Transverse colon (tissue), 4 donors: ENCODE data around the gene ADIPOR1. TPM values are rescaled to one million over a fixed set of nuclear protein-coding genes. Genes with fewer than 3 reads are reported as not detected.
"Not testable (repeated sequence)": the region's sequence is repeated elsewhere in the genome, so short reads cannot be mapped to it uniquely, and the experiment has no call there.

ENCODE experiments used
- DNase-seq: peaks from one replicate; pipeline ENCODE4 v3.0.0-alpha.2; 2019
- H3K27ac ChIP-seq, 4 donors: fragments of 200-600 bp; sonication (generic); 2 replicates each; pipeline ENCODE4 v1.5.1; 2016 to 2018; ENCODE audit warnings: inconsistent platforms in 4 of 4
- H3K27me3 ChIP-seq: fragments of 200-600 bp; sonication (generic); 2 replicates; pipeline ENCODE4 v1.5.1; 2017; ENCODE audit warnings: inconsistent platforms
- H3K36me3 ChIP-seq, 4 donors: fragments of 200-600 bp; sonication (generic); 2 replicates each; pipeline ENCODE4 v1.5.1; 2017 to 2019; ENCODE audit warnings: inconsistent platforms in 4 of 4
- H3K4me1 ChIP-seq, 4 donors: fragments of 200-600 bp; sonication (generic); 2 replicates each; pipeline ENCODE4 v1.5.1; 2017 to 2020; ENCODE audit warnings: inconsistent platforms in 4 of 4
- H3K4me3 ChIP-seq, 4 donors: fragments of 200-600 bp; sonication (generic); 1 replicate in 1 of 4; 2 replicates in 3 of 4; pipeline versions ENCODE4 v1.5.1 to v1.6.1; 2017 to 2019; ENCODE audit warnings: inconsistent platforms in 4 of 4
- H3K9me3 ChIP-seq, 2 donors: fragments of 200-600 bp; sonication (generic); 2 replicates each; pipeline ENCODE4 v1.5.1; 2017 to 2019; ENCODE audit warnings: inconsistent platforms in 2 of 2
- EP300 ChIP-seq: sonication (generic); formaldehyde crosslinking; IDR thresholded peaks from one replicate; pipeline ENCODE4 v1.6.1; 2017; ENCODE audit warnings: antibody characterized with exemption, low read depth
- POLR2A ChIP-seq: fragments of 450-650 bp; IDR thresholded peaks from one replicate; pipeline ENCODE4 v1.6.1; 2016; ENCODE audit warnings: antibody characterized with exemption, mild to moderate bottlenecking, moderate library complexity
- POLR2AphosphoS5 ChIP-seq, 3 donors: sonication (generic); formaldehyde crosslinking; IDR thresholded peaks; one replicate each; pipeline ENCODE4 v1.6.1; 2016; ENCODE audit warnings: antibody characterized with exemption in 3 of 3
- WGBS, 2 donors: methylation state at CpG; one replicate each; pipeline ENCODE4 v1.1.5; 2018; ENCODE audit warnings: low coverage in 1 of 2; 5-methylcytosine and 5-hydroxymethylcytosine counted together
- in situ Hi-C, 4 donors: fragments of 200-750 bp; cut with MboI; loops; one replicate each; pipeline versions ENCODE4 v1.15.0 to v1.15.1; 2017; ENCODE audit warnings: low sequenced_read_pairs in 3 of 4, low pct_ligation_motif_present in 1 of 4, low pct_unique_long_range_greater_than_20kb in 1 of 4
- intact Hi-C: fragments of 100-400 bp; cut with DNase I; formaldehyde crosslinking; loops from one replicate; pipeline ENCODE4 v1.15.1; 2023; ENCODE audit warnings: low total_unique reads
- small RNA-seq, 4 donors: library from RNA; depleted of rRNA; stranded (forward); fragments of <200 nt; gene quantifications; one replicate each; pipeline ENCODE3, GENCODE V24; 2016
- total RNA-seq, 4 donors: library from RNA; depleted of rRNA; stranded (reverse); fragments of >200 nt; gene quantifications; one replicate each; pipeline ENCODE4 v1.1.0, GENCODE V29; 2016
- TF ChIP-seq, protein P1 (sequence below), 5 experiments: fragments of 200-600 bp in 3 of 5; fragments of 450-650 bp in 2 of 5; sonication (generic) in 3 of 5; IDR thresholded peaks; 1 replicate in 2 of 5; 2 replicates in 3 of 5; pipeline ENCODE4 v1.5.1; 2016 to 2017; ENCODE audit warnings: antibody characterized with exemption in 5 of 5, inconsistent platforms in 3 of 5, mild to moderate bottlenecking in 2 of 5, moderate library complexity in 1 of 5

ADIPOR1 gene
- total RNA-seq, 4 donors from 2014 or later = 19.1 to 103 (median 60.6) TPM

- no peak overlapping the region for H3K27ac ChIP-seq
- 67 to 81% methylated on average over 4 of the region's 4 CpGs for WGBS, 2 donors
- H3K36me3 ChIP-seq = peaks cover 0 to 61% (median 24%) of the 10 kb centered on the region in 4 donors
- no peaks in the 10 kb centered on the region for H3K9me3 ChIP-seq
- TF ChIP-seq POLR2AphosphoS5 (IDR thresholded peaks at IDR 0.05) (no peak), POLR2A (no peak), EP300 (no peak)
- TF ChIP-seq, protein P1, sequence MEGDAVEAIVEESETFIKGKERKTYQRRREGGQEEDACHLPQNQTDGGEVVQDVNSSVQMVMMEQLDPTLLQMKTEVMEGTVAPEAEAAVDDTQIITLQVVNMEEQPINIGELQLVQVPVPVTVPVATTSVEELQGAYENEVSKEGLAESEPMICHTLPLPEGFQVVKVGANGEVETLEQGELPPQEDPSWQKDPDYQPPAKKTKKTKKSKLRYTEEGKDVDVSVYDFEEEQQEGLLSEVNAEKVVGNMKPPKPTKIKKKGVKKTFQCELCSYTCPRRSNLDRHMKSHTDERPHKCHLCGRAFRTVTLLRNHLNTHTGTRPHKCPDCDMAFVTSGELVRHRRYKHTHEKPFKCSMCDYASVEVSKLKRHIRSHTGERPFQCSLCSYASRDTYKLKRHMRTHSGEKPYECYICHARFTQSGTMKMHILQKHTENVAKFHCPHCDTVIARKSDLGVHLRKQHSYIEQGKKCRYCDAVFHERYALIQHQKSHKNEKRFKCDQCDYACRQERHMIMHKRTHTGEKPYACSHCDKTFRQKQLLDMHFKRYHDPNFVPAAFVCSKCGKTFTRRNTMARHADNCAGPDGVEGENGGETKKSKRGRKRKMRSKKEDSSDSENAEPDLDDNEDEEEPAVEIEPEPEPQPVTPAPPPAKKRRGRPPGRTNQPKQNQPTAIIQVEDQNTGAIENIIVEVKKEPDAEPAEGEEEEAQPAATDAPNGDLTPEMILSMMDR (IDR thresholded peaks at IDR 0.05) = no peak
- H3K27me3 ChIP-seq = no peaks in the 10 kb centered on the region
- intact Hi-C loops (no loop called here), in situ Hi-C loops (no loop called here)
- no peaks in the 10 kb centered on the region for H3K4me1 ChIP-seq
- DNase-seq = no peak
- H3K4me3 ChIP-seq = no peak overlapping the region
Observed at GRCh38 chr1:202905331-202905730, 52.8 kb downstream of the ADIPOR1 start.

DNA sequence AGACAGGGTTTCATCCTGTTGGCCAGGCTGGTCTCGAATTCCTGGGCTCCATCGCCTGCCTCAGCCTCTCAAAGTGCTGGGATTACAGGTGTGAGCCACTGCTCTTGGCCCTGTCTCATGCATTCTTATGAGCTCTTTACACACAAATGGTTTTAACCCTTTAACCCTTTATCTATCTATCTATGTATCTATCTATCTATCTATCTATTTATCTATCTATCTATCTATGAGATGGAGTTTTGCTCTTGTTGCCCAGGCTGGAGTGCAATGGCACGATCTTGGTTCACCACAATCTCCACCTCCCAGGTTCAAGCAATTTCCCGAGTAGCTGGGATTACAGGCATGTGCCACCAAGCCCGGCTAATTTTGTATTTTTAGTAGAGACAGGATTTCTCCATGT lies 54.3 kb downstream of the ADIPOR1 start:
- DNase-seq, H3K4me1 ChIP-seq, H3K4me3 ChIP-seq, in situ Hi-C loops, H3K27me3 ChIP-seq, intact Hi-C loops, H3K9me3 ChIP-seq, H3K27ac ChIP-seq: not testable (repeated sequence)
- H3K36me3 ChIP-seq = peaks cover 0 to 53% (median 23%) of the 10 kb centered on the region in 4 donors
- 93 to 95% methylated on average over 4 to 5 of the region's 5 CpGs for WGBS, 2 donors

GRCh38 chr1:202901555-202901954 lies 56.6 kb downstream of the ADIPOR1 start:
- TF ChIP-seq EP300 (no peak), POLR2AphosphoS5 (IDR thresholded peaks at IDR 0.05) (no peak)
- WGBS, 2 donors = 92 to 97% methylated on average over 4 of the region's 4 CpGs
- Histone ChIP-seq H3K27me3 (no peaks in the 10 kb centered on the region), H3K9me3 (no peaks in the 10 kb centered on the region), H3K27ac (no peak overlapping the region), H3K4me1 (no peaks in the 10 kb centered on the region), H3K36me3 (peaks cover 0 to 46% (median 16%) of the 10 kb centered on the region in 4 donors), H3K4me3 (no peak overlapping the region)
- intact Hi-C loops (no loop called here), in situ Hi-C loops (no loop called here)
- DNase-seq = no peak

DNA sequence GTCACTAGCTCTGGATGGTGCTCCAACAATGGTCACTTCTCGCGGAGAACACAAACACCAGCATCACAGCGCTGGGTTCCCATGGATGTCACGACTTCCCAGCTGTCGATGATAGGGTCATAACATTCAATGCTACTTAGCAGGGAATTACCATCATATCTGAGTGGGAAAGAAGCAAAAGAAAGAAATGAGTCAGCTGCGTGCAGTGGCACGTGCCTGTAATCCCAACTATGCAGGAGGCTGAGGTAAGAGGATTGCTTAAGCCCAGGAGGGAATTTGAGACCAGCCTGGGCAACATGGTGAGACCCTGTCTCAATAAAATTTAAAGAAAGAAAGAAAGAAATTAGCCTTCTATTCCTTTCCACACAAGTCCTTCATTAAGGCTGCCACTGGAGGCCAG lies 65.6 kb downstream of the ADIPOR1 start:
- no peak overlapping the region for H3K4me3 ChIP-seq
- peaks cover 5 to 14% (median 9%) of the 10 kb centered on the region in 4 donors for H3K4me1 ChIP-seq
- in situ Hi-C loops (no loop called here), intact Hi-C loops (no loop called here)
- no peak overlapping the region for H3K27ac ChIP-seq
- H3K36me3 ChIP-seq = peaks cover 0 to 41% (median 15%) of the 10 kb centered on the region in 4 donors
- H3K9me3 ChIP-seq = no peaks in the 10 kb centered on the region
- TF ChIP-seq, protein P1 (IDR thresholded peaks at IDR 0.05) = no peak
- TF ChIP-seq POLR2AphosphoS5 (IDR thresholded peaks at IDR 0.05) (no peak), POLR2A (no peak), EP300 (no peak)
- no peak for DNase-seq
- no peaks in the 10 kb centered on the region for H3K27me3 ChIP-seq
- 92 to 100% methylated on average over 2 to 7 of the region's 7 CpGs for WGBS, 2 donors

Small RNA genes lying within 50 kb of the gene (small RNA-seq; reads per million reads assigned to genes)
- 0 reads per million in 4 donors for gene RF00019

Other genes starting within 250 kb of the ADIPOR1 start
- under 1 TPM in 2 of 4 donors, not detected in 2; 0.16 to 0.40 TPM for gene SYT2, start 247.9 kb downstream of the ADIPOR1 start, total RNA-seq
- 100 to 1,000 TPM in 1 of 4 donors, 10 to 100 TPM in 3; 50.5 to 104 (median 71.7) TPM for gene KDM5B, start 149.9 kb downstream of the ADIPOR1 start, total RNA-seq
- not detected for gene PCAT6, start 147.4 kb downstream of the ADIPOR1 start, total RNA-seq
- gene RABIF, start 69.2 kb downstream of the ADIPOR1 start, total RNA-seq = 10 to 100 TPM in 1 of 4 donors, 1 to 10 TPM in 2, under 1 TPM in 1; 0.75 to 10.9 (median 4.9) TPM
- gene KLHL12, start 31.1 kb downstream of the ADIPOR1 start, total RNA-seq = 10 to 100 TPM; 10.5 to 26.6 (median 19.4) TPM
- gene CYB5R1, start 8.9 kb upstream of the ADIPOR1 start, total RNA-seq = 10 to 100 TPM in 3 of 4 donors, 1 to 10 TPM in 1; 2.2 to 35.9 (median 26.7) TPM
- gene TMEM183A, start 49.1 kb upstream of the ADIPOR1 start, total RNA-seq = 100 to 1,000 TPM; 104 to 253 (median 111) TPM
- 1 to 10 TPM in 1 of 4 donors, under 1 TPM in 2, not detected in 1; 0.41 to 1.1 (median 0.48) TPM for gene PPFIA4, start 68.2 kb upstream of the ADIPOR1 start, total RNA-seq
- not detected for gene MYOG, start 127.7 kb upstream of the ADIPOR1 start, total RNA-seq
- 1 to 10 TPM in 2 of 4 donors, not detected in 2; 1.3 to 5.6 TPM for gene ADORA1, start 169.4 kb upstream of the ADIPOR1 start, total RNA-seq
- gene MYBPH, start 217.5 kb upstream of the ADIPOR1 start, total RNA-seq = not detected
- 10 to 100 TPM in 1 of 4 donors, 1 to 10 TPM in 1, not detected in 2; 2.9 to 23.2 TPM for gene CHI3L1, start 228.4 kb upstream of the ADIPOR1 start, total RNA-seq